ENCODE data around the gene FAM228A.
"Not testable (repeated sequence)": the region's sequence is repeated elsewhere in the genome, so short reads cannot be mapped to it uniquely, and the experiment has no call there.

The FAM228A gene

DNA sequence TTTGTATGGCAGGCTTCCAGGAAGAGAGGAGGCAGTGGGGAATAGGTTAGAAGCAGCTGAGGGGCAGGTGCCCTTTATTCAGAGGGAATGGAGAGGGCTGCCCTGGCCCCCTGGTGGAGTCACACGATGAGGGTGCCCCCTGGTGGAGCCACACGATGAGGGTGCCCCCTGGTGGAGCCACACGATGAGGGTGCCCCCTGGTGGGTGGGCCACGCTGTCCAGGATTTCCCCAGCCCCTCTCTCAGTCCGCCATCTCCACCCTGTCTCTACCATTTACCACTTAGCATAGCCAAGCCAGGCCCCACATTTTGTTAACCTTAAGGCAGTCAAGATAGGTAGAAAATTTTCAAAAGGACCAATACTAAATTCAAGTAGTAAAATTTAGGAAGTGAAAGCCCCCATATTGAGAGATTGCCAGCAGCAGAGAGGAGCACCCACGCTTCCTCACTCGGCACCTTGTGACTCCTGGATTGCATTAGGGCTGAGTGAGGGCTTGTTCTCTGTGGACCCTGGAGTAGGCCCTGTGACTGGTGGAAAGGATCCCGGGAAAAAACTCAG is 10.4 kb upstream of the FAM228A start:
- H3K4me1 Mint-ChIP-seq: no peaks in the 10 kb centered on the region
- DNase-seq (ENCODE audit: low spot score in 2 of 2): no peak
- H3K9me3 Mint-ChIP-seq: no peaks in the 10 kb centered on the region
- H3K27me3 Mint-ChIP-seq: no peaks in the 10 kb centered on the region
- H3K4me3 Mint-ChIP-seq: no peak overlapping the region
- H3K27ac Mint-ChIP-seq (ENCODE audit: low read depth): no peak overlapping the region
- H3K36me3 Mint-ChIP-seq (ENCODE audit: insufficient read depth): no peaks in the 10 kb centered on the region
- ATAC-seq (replicated peaks; ENCODE audit: extremely low read depth, poor library complexity, severe bottlenecking): no peak

DNA sequence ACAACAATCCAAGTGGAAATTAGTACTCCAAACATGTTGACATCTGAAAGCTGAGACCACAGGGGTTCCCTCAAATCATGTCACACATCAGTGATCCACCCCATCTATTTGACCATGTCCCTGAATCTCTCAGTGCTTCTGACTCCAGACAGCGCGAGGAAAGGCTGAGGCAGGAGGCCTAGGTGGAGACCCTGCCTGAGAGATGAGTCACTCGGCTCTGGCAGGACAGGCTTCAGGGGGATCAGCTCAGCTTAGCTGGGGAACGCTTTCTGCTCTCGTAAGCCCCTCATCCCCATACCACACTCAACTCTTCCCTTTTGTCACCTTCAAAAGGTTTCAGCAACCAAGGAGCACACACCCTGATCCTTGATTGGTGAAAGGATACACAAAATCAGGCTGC is 5.8 kb upstream of the FAM228A start:
- DNase-seq (ENCODE audit: low spot score in 2 of 2): no peak
- H3K4me3 Mint-ChIP-seq: no peak overlapping the region
- ATAC-seq (replicated peaks; ENCODE audit: extremely low read depth, poor library complexity, severe bottlenecking): no peak
- no peaks in the 10 kb centered on the region for H3K36me3 Mint-ChIP-seq (ENCODE audit: insufficient read depth)
- H3K27me3 Mint-ChIP-seq: no peaks in the 10 kb centered on the region
- H3K27ac Mint-ChIP-seq (ENCODE audit: low read depth): no peak overlapping the region
- no peaks in the 10 kb centered on the region for H3K4me1 Mint-ChIP-seq
- H3K9me3 Mint-ChIP-seq: no peaks in the 10 kb centered on the region

DNA sequence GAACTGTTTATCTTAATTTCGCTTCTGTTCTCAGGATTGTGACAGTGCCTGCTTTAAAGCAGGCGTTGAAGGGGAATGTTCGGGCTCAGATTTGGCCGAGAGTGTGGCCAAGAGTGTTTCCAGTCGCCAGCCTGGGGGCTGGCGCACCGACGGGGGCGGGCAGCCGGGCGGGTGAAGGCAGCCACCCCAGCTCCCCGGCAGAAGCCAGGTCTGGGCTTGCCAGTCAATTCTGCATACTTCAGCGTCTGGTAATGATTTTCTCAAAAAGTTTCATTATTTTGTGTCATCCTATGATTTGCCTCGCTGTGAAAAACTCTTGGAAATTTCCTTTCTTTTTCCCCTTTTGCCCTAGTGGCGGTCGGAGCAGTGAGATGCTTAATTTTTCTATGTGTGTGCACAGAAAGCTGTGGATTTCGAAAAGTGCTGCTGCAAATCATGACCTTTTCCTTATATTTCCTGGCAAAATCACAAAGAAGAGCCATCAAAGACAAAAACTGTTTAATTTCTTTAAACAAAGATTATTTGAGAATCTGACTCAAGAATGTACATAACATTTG is 856 bp downstream of the FAM228A start:
- DNase-seq (ENCODE audit: low spot score in 2 of 2): no peak
- Mint-ChIP-seq H3K4me1 (no peaks in the 10 kb centered on the region), H3K27ac (ENCODE audit: low read depth) (no peak overlapping the region), H3K9me3 (no peaks in the 10 kb centered on the region), H3K27me3 (no peaks in the 10 kb centered on the region), H3K36me3 (ENCODE audit: insufficient read depth) (no peaks in the 10 kb centered on the region), H3K4me3 (no peak overlapping the region)
- no peak for ATAC-seq (replicated peaks; ENCODE audit: extremely low read depth, poor library complexity, severe bottlenecking)

DNA sequence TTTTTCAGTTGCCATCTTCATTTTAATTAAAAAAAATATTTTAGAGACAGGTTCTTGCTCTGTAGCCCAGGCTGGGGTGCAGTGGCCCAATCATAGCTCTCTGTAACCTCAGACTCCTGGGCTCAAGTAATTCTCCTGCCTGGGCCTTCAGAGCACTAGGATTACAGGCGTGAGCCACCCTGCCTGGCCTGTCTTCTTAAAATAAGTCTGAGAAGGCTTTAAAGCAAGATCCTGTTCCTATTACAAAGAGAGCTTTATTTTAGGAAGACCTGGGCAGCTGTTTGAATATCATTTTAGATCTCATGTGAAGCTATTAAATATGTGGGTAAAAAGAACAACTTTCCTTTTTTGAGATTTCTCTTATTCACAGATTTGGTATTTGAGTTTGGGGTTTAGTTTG is 1.5 kb downstream of the FAM228A start:
- H3K4me3 Mint-ChIP-seq: no peak overlapping the region
- no peaks in the 10 kb centered on the region for H3K27me3 Mint-ChIP-seq
- no peaks in the 10 kb centered on the region for H3K9me3 Mint-ChIP-seq
- ATAC-seq (replicated peaks; ENCODE audit: extremely low read depth, poor library complexity, severe bottlenecking) (no peak), DNase-seq (ENCODE audit: low spot score in 2 of 2) (no peak)
- no peaks in the 10 kb centered on the region for H3K4me1 Mint-ChIP-seq
- H3K27ac Mint-ChIP-seq (ENCODE audit: low read depth): no peak overlapping the region
- no peaks in the 10 kb centered on the region for H3K36me3 Mint-ChIP-seq (ENCODE audit: insufficient read depth)

DNA sequence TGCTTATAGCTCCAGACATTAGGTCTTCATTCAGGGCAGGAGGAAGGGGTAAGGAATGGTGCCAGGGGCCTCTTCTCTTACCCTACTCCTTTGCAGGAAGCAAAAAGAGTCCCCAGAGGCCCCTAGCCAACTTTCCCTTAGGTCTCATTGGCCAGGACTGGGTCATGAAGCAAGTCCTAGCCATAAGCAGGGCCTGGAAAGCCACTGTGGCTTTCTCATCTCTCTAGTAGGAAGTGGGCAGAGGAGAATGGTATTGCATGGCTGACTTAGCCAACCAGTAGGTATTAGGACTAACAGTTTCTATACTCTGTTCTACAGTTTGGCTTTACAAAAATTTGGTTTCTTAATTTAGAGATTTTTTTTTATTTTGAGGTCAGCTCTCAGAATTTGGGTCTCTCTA is 4.8 kb downstream of the FAM228A start:
- Mint-ChIP-seq H3K27me3 (no peaks in the 10 kb centered on the region), H3K4me3 (no peak overlapping the region), H3K4me1 (no peaks in the 10 kb centered on the region), H3K27ac (ENCODE audit: low read depth) (no peak overlapping the region), H3K36me3 (ENCODE audit: insufficient read depth) (peaks cover 2% of the 10 kb centered on the region), H3K9me3 (no peaks in the 10 kb centered on the region)
- DNase-seq (ENCODE audit: low spot score in 2 of 2) (no peak), ATAC-seq (replicated peaks; ENCODE audit: extremely low read depth, poor library complexity, severe bottlenecking) (no peak)

DNA sequence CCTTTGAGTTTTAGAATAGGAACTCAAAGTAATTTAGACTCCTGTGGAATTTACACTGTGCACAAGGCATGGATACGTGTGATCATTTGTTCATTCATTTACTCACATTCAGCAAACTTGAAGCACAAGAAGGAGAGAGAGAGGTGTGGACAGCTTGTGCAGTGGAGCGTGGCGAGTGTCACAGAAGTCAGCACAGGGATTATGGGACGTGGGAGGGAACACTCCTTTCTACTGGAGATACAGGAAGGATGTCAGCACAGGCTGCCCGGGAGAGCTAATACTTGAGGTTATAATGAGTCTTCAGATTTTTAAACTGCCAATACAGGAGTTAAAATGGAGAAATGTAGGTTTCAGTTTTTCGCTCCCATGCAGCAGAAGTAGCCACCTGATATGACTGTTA is 7.0 kb downstream of the FAM228A start:
- H3K4me1 Mint-ChIP-seq: no peaks in the 10 kb centered on the region
- H3K9me3 Mint-ChIP-seq: no peaks in the 10 kb centered on the region
- H3K27ac Mint-ChIP-seq (ENCODE audit: low read depth): no peak overlapping the region
- DNase-seq (ENCODE audit: low spot score in 2 of 2): no peak
- no peaks in the 10 kb centered on the region for H3K27me3 Mint-ChIP-seq
- no peak overlapping the region for H3K4me3 Mint-ChIP-seq
- peaks cover 2% of the 10 kb centered on the region for H3K36me3 Mint-ChIP-seq (ENCODE audit: insufficient read depth)
- no peak for ATAC-seq (replicated peaks; ENCODE audit: extremely low read depth, poor library complexity, severe bottlenecking)

DNA sequence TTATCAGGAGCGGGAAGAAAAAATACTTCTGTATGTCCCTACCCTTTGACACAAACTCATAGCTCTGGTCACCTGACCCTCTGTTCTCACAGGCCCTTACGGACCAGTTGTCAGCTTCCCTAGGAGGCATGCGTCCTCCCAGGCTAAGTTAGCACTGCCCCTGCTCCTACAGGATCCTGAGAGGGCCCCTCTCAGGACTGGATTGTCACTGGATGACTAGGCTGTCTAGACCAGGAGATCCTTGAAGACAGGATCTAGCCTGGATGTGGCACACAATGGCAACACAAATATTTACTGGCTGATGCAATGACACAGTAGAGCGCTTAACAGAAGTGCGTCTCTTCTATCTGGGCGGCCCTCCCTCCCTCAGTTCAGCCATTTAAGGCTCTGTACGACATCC is 7.7 kb downstream of the FAM228A start:
- H3K36me3 Mint-ChIP-seq (ENCODE audit: insufficient read depth): peaks cover 2% of the 10 kb centered on the region
- no peaks in the 10 kb centered on the region for H3K27me3 Mint-ChIP-seq
- no peaks in the 10 kb centered on the region for H3K4me1 Mint-ChIP-seq
- H3K9me3 Mint-ChIP-seq: no peaks in the 10 kb centered on the region
- no peak for DNase-seq (ENCODE audit: low spot score in 2 of 2)
- no peak overlapping the region for H3K27ac Mint-ChIP-seq (ENCODE audit: low read depth)
- ATAC-seq (replicated peaks; ENCODE audit: extremely low read depth, poor library complexity, severe bottlenecking): no peak
- H3K4me3 Mint-ChIP-seq: no peak overlapping the region

DNA sequence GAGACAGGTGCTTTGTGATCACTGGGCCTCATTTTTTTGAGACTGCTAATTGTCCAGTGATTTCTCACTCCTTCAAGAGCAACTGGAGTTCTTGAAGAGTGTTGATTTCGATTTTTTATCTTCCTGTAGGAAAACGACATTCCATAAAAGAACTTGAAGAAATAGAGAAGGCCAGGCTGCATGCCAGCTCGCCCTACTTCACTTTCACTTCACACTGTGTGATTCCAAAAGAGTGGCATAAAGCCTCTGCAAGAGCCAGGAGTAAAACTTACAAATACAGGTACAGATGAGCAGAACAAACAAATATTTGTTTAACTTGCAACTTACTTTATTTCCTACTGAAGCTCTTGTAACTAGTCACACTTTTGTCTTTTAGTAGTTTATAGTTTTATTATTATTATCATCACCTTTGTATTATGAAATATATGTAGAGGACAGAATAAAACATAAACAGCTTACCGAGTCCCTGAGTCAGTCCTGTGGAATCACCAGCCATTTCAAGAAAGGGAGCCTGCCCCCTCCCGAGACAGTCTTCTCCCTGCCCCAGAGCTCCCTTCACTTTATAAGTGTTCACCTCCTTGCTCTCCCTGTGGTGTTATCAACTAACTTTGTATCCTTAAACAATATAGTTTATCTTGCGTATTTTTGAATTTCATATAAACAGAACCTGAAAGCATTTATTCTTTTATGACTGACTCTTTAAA is 8.7 kb downstream of the FAM228A start:
- no peaks in the 10 kb centered on the region for H3K4me1 Mint-ChIP-seq
- H3K9me3 Mint-ChIP-seq: no peaks in the 10 kb centered on the region
- H3K27ac Mint-ChIP-seq (ENCODE audit: low read depth): no peak overlapping the region
- no peak overlapping the region for H3K4me3 Mint-ChIP-seq
- H3K36me3 Mint-ChIP-seq (ENCODE audit: insufficient read depth): peaks cover 2% of the 10 kb centered on the region
- ATAC-seq (replicated peaks; ENCODE audit: extremely low read depth, poor library complexity, severe bottlenecking) (no peak), DNase-seq (ENCODE audit: low spot score in 2 of 2) (no peak)
- H3K27me3 Mint-ChIP-seq: no peaks in the 10 kb centered on the region

DNA sequence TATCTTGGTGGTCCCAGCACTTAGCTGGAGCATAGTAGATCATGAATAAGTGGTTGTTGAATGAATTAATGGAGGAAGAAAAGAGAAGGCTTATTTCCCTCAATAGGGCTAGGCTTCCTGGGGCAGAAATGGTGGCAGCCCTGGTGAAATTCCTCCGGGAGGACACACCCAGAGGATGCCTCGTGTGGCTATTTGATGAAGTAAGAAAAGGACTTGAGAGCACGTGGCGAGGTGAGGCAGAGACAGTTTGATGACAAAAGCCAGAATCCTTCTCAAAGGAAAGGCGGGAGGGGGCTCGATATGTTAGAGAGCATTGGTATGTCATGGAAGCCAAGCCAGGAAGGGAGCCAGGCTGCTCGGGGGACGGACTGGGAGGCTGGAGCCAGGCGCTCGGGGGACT is 14.7 kb downstream of the FAM228A start:
- no peak for ATAC-seq (replicated peaks; ENCODE audit: extremely low read depth, poor library complexity, severe bottlenecking)
- H3K27ac Mint-ChIP-seq (ENCODE audit: low read depth): no peak overlapping the region

DNA sequence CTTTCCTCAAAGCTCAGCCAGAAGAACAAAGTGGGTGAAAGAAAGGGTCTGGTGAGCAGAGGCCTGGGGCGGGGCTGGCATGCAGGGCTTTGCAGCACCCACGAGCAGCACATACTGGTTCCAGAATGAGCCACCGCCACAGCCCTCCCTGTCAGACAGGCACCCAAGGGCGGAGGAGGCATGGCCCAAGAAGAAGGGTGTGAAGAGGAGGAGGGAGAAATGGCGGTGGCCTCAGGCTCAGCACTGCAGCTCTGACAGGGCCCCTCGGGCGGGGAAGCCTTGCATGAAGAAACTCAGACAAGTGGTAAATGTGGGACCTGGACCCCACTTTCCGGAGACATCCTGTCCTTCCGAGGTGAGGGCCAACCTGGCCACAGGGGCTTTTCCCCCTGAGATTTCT is 15.7 kb downstream of the FAM228A start:
- Mint-ChIP-seq H3K27ac (ENCODE audit: low read depth) (no peak overlapping the region), H3K4me3 (no peak overlapping the region), H3K9me3 (no peaks in the 10 kb centered on the region), H3K27me3 (peaks cover 10% of the 10 kb centered on the region), H3K36me3 (ENCODE audit: insufficient read depth) (no peaks in the 10 kb centered on the region), H3K4me1 (no peaks in the 10 kb centered on the region)
- DNase-seq (ENCODE audit: low spot score in 2 of 2): no peak
- ATAC-seq (replicated peaks; ENCODE audit: extremely low read depth, poor library complexity, severe bottlenecking): no peak

More for the DNA sequence above, 14.7 kb downstream of the FAM228A start:
- Mint-ChIP-seq H3K4me3 (no peak overlapping the region), H3K36me3 (ENCODE audit: insufficient read depth) (no peaks in the 10 kb centered on the region), H3K9me3 (no peaks in the 10 kb centered on the region), H3K27me3 (peaks cover 10% of the 10 kb centered on the region), H3K4me1 (no peaks in the 10 kb centered on the region)
- no peak for DNase-seq (ENCODE audit: low spot score in 2 of 2)

DNA sequence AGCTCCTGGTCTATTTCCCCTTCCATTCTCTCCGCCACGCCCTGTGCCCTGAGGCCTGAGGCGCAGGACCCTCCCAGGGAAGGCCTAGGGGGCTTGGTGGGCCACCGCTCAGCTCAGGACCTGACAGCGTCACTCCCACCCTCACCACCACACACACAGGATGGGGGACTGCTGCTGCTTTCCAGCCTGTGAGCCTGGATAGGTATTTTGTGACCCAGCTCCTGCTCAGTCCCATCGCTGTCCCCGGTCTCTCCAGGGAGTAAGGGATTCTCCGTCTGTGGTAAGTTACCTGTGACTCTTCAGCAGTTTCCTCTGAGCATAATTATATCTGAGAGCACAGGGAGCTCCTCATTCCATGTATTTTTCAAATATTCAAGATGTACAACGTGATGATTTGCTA is 16.3 kb downstream of the FAM228A start:
- H3K27me3 Mint-ChIP-seq: peaks cover 10% of the 10 kb centered on the region
- no peak overlapping the region for H3K4me3 Mint-ChIP-seq
- H3K4me1 Mint-ChIP-seq: no peaks in the 10 kb centered on the region
- H3K27ac Mint-ChIP-seq (ENCODE audit: low read depth): no peak overlapping the region
- no peaks in the 10 kb centered on the region for H3K9me3 Mint-ChIP-seq
- DNase-seq (ENCODE audit: low spot score in 2 of 2) (no peak), ATAC-seq (replicated peaks; ENCODE audit: extremely low read depth, poor library complexity, severe bottlenecking) (no peak)
- H3K36me3 Mint-ChIP-seq (ENCODE audit: insufficient read depth): no peaks in the 10 kb centered on the region

DNA sequence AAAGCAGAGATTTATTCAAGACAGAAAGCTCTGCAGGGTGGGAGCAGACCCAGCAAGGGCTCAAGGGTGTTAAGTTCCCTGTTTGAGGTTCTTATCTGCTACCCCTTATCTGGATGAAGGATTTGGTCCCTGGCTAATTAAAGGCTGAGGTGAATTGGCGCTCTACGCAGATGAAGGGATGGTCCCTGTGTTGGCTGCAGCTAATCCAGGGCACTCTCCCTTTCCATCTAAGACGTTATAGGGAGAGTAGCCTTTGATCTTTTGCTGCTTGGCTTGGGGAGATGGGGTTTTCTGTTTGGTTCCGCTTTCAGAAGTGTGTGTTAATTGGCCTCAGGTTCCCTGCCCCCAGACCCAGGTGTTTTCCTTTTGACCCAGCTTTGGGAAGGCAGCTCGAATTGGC is 17.0 kb downstream of the FAM228A start:
- ATAC-seq (replicated peaks; ENCODE audit: extremely low read depth, poor library complexity, severe bottlenecking) (no peak), DNase-seq (ENCODE audit: low spot score in 2 of 2) (no peak)
- H3K27me3 Mint-ChIP-seq: peaks cover 10% of the 10 kb centered on the region
- H3K4me3 Mint-ChIP-seq: no peak overlapping the region
- no peak overlapping the region for H3K27ac Mint-ChIP-seq (ENCODE audit: low read depth)
- no peaks in the 10 kb centered on the region for H3K4me1 Mint-ChIP-seq
- H3K9me3 Mint-ChIP-seq: peaks cover 6% of the 10 kb centered on the region
- H3K36me3 Mint-ChIP-seq (ENCODE audit: insufficient read depth): peaks cover 1% of the 10 kb centered on the region

DNA sequence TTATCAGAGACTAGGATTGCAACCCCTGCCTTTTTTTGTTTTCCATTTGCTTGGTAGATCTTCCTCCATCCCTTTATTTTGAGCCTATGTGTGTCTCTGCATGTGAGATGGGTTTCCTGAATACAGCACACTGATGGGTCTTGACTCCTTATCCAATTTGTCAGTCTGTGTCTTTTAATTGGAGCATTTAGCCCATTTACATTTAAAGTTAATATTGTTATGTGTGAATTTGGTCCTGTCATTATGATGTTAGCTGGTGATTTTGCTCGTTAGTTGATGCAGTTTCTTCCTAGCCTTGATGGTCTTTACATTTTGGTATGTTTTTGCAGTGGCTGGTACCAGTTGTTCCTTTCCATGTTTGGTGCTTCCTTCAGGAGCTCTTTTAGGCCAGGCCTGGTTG is 22.4 kb downstream of the FAM228A start:
- not testable (repeated sequence) for H3K4me3 Mint-ChIP-seq; ATAC-seq (replicated peaks; ENCODE audit: extremely low read depth, poor library complexity, severe bottlenecking); H3K27ac Mint-ChIP-seq (ENCODE audit: low read depth); DNase-seq (ENCODE audit: low spot score in 2 of 2); H3K4me1 Mint-ChIP-seq; H3K27me3 Mint-ChIP-seq; H3K36me3 Mint-ChIP-seq (ENCODE audit: insufficient read depth); H3K9me3 Mint-ChIP-seq

Measured in central memory CD8-positive, alpha-beta T cell (primary cell).